Measurements from ENCODE around the gene KLF5.

- TF ChIP-seq POLR2AphosphoS5 (IDR thresholded peaks at IDR 0.05; ENCODE audit: low read depth), result no peak
- TF ChIP-seq EZH2 (IDR thresholded peaks at IDR 0.05; ENCODE audit: low read depth, unreplicated experiment), result no peak
These were observed 13.8 kb upstream of the KLF5 start for GRCh38 chr13:73045031-73045430.
